Smooth muscle cell (in vitro differentiated cells): ENCODE results near the gene BUB1B. TPM values are rescaled to one million over a fixed set of nuclear protein-coding genes. Genes with fewer than 3 reads are reported as not detected.

Source experiments
- DNase-seq: peaks from one replicate; lab custom pipeline; 2025; ENCODE audit not compliant: unreplicated experiment; lab: John Stamatoyannopoulos, UW
- H2AFZ ChIP-seq: fragments of 200-600 bp; sonication (generic); 2 replicates; pipeline ENCODE4 v1.6.0; 2016; ENCODE audit warnings: antibody characterized with exemption, low read depth, mild to moderate bottlenecking
- H3F3A ChIP-seq: fragments of 200-600 bp; sonication (generic); 2 replicates; pipeline ENCODE4 v1.6.0; 2017; ENCODE audit warnings: antibody characterized with exemption, low read depth
- H3K27ac ChIP-seq: fragments of 200-600 bp; sonication (generic); 2 replicates; pipeline ENCODE4 v1.5.1; 2016; ENCODE audit warnings: low read depth, mild to moderate bottlenecking
- H3K27me3 ChIP-seq: fragments of 200-600 bp; sonication (generic); 2 replicates; pipeline ENCODE4 v1.6.1; 2016; ENCODE audit warnings: low read depth, mild to moderate bottlenecking
- H3K36me3 ChIP-seq: fragments of 200-600 bp; sonication (generic); 2 replicates; pipeline ENCODE4 v1.5.1; 2016; ENCODE audit warnings: low read depth
- H3K4me1 ChIP-seq: fragments of 200-600 bp; sonication (generic); 2 replicates; pipeline ENCODE4 v1.5.1; 2016; ENCODE audit warnings: low read depth
- H3K4me2 ChIP-seq: fragments of 200-600 bp; sonication (generic); 2 replicates; pipeline ENCODE4 v1.6.0; 2016; ENCODE audit warnings: mild to moderate bottlenecking
- H3K4me3 ChIP-seq: fragments of 200-600 bp; sonication (generic); 2 replicates; pipeline ENCODE4 v1.5.1; 2016; ENCODE audit warnings: mild to moderate bottlenecking
- H3K79me2 ChIP-seq: fragments of 200-600 bp; sonication (generic); 2 replicates; pipeline ENCODE4 v1.6.0; 2016; ENCODE audit warnings: low read depth, mild to moderate bottlenecking
- H3K9ac ChIP-seq: fragments of 200-600 bp; sonication (generic); 2 replicates; pipeline ENCODE4 v1.6.0; 2016; ENCODE audit warnings: low read depth
- H3K9me3 ChIP-seq: fragments of 200-600 bp; sonication (generic); replicated peaks from 2 replicates; pipeline ENCODE4 v1.5.1; 2016; ENCODE audit warnings: low read depth
- H4K20me1 ChIP-seq: fragments of 200-600 bp; sonication (generic); 2 replicates; pipeline ENCODE4 v1.6.0; 2016; ENCODE audit warnings: low read depth
- WGBS: methylation state at CpG from one replicate; pipeline ENCODE4 v1.1.7; 2016; ENCODE audit warnings: low lambda C conversion rate; 5-methylcytosine and 5-hydroxymethylcytosine counted together
- polyA plus RNA-seq: library from polyadenylated mRNA; unstranded; fragments of >200 nt; fragmentation: Nextera tagmentation; extraction: Ambion mirVana; gene quantifications from 2 replicates; pipeline ENCODE4 v1.2.1, GENCODE V29; 2016
- total RNA-seq: library from RNA; depleted of rRNA; stranded (reverse); fragments of >200 nt; gene quantifications from 2 replicates; pipeline ENCODE4 v1.2.3, GENCODE V29; 2014
- TF ChIP-seq, protein P1 (sequence below): fragments of 200-600 bp; sonication (generic); IDR thresholded peaks from 2 replicates; pipeline ENCODE4 v1.5.1; 2017; ENCODE audit warnings: borderline replicate concordance, mild to moderate bottlenecking, antibody characterized with exemption; ENCODE audit not compliant: insufficient read depth, poor library complexity, severe bottlenecking

Gene BUB1B
- total and polyA plus RNA-seq, 2 experiments from 2014 or later = 5.8 to 15.0 TPM

- Histone ChIP-seq H3K9me3 (no peaks in the 10 kb centered on the region), H4K20me1 (no peaks in the 10 kb centered on the region), H3K27ac (no peak overlapping the region), H3K79me2 (no peaks in the 10 kb centered on the region), H3K27me3 (no peaks in the 10 kb centered on the region), H3K4me1 (no peaks in the 10 kb centered on the region), H3K4me2 (no peak overlapping the region), H2AFZ (no peak overlapping the region), H3F3A (no peaks in the 10 kb centered on the region), H3K36me3 (peaks cover 2% of the 10 kb centered on the region), H3K9ac (no peak overlapping the region), H3K4me3 (no peak overlapping the region)
- DNase-seq = no peak
- 100% methylated on average over 1 of the region's 1 CpG for WGBS
- TF ChIP-seq, protein P1, sequence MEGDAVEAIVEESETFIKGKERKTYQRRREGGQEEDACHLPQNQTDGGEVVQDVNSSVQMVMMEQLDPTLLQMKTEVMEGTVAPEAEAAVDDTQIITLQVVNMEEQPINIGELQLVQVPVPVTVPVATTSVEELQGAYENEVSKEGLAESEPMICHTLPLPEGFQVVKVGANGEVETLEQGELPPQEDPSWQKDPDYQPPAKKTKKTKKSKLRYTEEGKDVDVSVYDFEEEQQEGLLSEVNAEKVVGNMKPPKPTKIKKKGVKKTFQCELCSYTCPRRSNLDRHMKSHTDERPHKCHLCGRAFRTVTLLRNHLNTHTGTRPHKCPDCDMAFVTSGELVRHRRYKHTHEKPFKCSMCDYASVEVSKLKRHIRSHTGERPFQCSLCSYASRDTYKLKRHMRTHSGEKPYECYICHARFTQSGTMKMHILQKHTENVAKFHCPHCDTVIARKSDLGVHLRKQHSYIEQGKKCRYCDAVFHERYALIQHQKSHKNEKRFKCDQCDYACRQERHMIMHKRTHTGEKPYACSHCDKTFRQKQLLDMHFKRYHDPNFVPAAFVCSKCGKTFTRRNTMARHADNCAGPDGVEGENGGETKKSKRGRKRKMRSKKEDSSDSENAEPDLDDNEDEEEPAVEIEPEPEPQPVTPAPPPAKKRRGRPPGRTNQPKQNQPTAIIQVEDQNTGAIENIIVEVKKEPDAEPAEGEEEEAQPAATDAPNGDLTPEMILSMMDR = no peak
Observed at GRCh38 chr15:40198355-40199085, 37.7 kb downstream of the BUB1B start.

DNA sequence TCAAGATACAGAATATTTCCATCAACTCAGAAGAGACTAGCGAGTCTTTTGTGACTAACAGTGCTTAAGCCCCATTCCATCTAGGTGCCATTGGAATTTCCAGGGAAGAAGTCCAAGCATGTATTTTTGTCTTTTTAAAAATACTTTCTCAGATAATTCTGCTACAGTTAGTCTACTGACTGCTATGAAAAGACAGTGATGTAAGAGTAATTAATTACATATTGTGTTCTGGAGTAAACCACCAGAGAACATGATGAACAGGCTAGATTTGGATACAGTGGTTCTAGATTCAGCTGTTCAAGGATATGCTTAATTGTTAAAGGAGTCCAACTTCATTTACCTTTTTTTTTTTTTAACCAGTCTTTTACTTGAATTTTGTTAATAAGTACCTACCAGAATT is 43.2 kb downstream of the BUB1B start:
- no peaks in the 10 kb centered on the region for H3K27me3 ChIP-seq
- H3K79me2 ChIP-seq = no peaks in the 10 kb centered on the region
- no peaks in the 10 kb centered on the region for H3K9me3 ChIP-seq
- no peak overlapping the region for H3K4me3 ChIP-seq
- WGBS = 94% methylated on average over 1 of the region's 1 CpG
- no peaks in the 10 kb centered on the region for H4K20me1 ChIP-seq
- H2AFZ ChIP-seq = no peak overlapping the region
- no peaks in the 10 kb centered on the region for H3K4me1 ChIP-seq
- H3K36me3 ChIP-seq = peaks cover 2% of the 10 kb centered on the region
- DNase-seq = no peak
- H3K27ac ChIP-seq = no peak overlapping the region
- TF ChIP-seq, protein P1 = no peak
- no peak overlapping the region for H3K9ac ChIP-seq
- no peak overlapping the region for H3K4me2 ChIP-seq
- no peaks in the 10 kb centered on the region for H3F3A ChIP-seq

DNA sequence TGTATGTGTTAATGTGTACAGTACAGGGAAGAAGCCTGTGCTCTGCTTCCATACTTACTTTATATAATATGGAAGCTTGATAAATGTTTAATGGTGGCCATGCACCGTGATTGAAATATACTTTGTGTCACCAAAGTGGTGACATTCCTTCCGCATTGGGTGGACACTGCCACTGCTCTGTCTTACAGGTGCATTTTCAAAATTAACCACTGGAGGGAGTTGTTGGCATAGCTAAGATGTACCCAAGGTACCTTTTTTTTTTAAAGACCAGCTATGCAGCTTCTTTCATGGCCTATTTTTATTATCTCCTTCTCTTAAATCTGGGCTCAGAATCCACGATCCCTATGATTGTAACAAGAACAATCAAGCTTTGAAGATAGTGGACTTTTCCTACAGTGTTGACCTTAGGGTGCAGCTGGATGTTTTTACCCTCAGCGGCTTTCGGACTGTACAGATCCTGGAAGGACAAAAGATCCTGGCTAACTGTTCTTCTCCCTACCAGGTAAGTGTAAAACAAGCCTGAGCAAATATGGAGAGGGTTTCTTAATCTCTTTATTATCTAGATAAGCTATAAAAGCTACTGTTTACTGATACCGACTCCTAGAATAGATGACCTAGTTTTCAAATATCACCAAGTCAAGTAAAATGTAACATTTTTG is 56.4 kb downstream of the BUB1B start:
- 68% methylated on average over 6 of the region's 6 CpGs for WGBS
- TF ChIP-seq, protein P1 = peak; percentile 90
- H3K4me1 ChIP-seq = no peaks in the 10 kb centered on the region

More for the DNA sequence above, 56.4 kb downstream of the BUB1B start:
- no peak overlapping the region for H3K4me3 ChIP-seq
- no peak overlapping the region for H3K9ac ChIP-seq
- H3K4me2 ChIP-seq = no peak overlapping the region
- no peaks in the 10 kb centered on the region for H4K20me1 ChIP-seq
- no peaks in the 10 kb centered on the region for H3K9me3 ChIP-seq
- no peaks in the 10 kb centered on the region for H3K79me2 ChIP-seq
- H3F3A ChIP-seq = no peaks in the 10 kb centered on the region
- no peaks in the 10 kb centered on the region for H3K27me3 ChIP-seq
- DNase-seq = no peak
- no peak overlapping the region for H3K27ac ChIP-seq
- no peaks in the 10 kb centered on the region for H3K36me3 ChIP-seq
- H2AFZ ChIP-seq = no peak overlapping the region
